ENCODE measurements around the gene POLR2E.

- no peak for TF ChIP-seq CTCF (IDR thresholded peaks at IDR 0.05; ENCODE audit: low read depth, low read length, missing input control)
- TF ChIP-seq YY1 (IDR thresholded peaks at IDR 0.05) = no peak
- no peak for TF ChIP-seq MAX (IDR thresholded peaks at IDR 0.05)
Observed at GRCh38 chr19:1105008-1105872, 10.1 kb upstream of the POLR2E start.
